Stimulated activated CD8-positive, alpha-beta memory T cell treated with anti-CD3 and anti-CD28 coated beads, Interleukin-15, amount 100 ng/mL, for 1 hour (primary cell): ENCODE results near the gene SERPINA5.
"Not testable (repeated sequence)": the region's sequence is repeated elsewhere in the genome, so short reads cannot be mapped to it uniquely, and the experiment has no call there.

Source experiments
- DNase-seq: peaks from one replicate; pipeline ENCODE4 v3.0.0-alpha.2; 2020; ENCODE audit warnings: low read depth

The SERPINA5 gene

GRCh38 chr14:94601884-94602391, 20.7 kb downstream of the SERPINA5 start:
- DNase-seq = no peak

- DNase-seq = no peak
Observed at GRCh38 chr14:94602722-94603121, 21.5 kb downstream of the SERPINA5 start.

- DNase-seq = no peak
Observed at GRCh38 chr14:94605361-94605760, 24.1 kb downstream of the SERPINA5 start.

GRCh38 chr14:94608966-94609365, 27.7 kb downstream of the SERPINA5 start:
- not testable (repeated sequence) for DNase-seq

- no peak for DNase-seq
Observed at GRCh38 chr14:94611179-94611578, 30.0 kb downstream of the SERPINA5 start.

GRCh38 chr14:94612174-94612573, 30.9 kb downstream of the SERPINA5 start, which contains the start of gene SERPINA3:
TSS of gene SERPINA3 (plus strand) at chr14:94612391. CDS start at chr14:94614442, 2,051 bp downstream.
- no peak for DNase-seq

- no peak for DNase-seq
Observed at GRCh38 chr14:94612580-94613554, 31.6 kb downstream of the SERPINA5 start.

- DNase-seq = no peak
Observed at GRCh38 chr14:94613720-94614644, 32.8 kb downstream of the SERPINA5 start.

GRCh38 chr14:94614802-94615201, 33.6 kb downstream of the SERPINA5 start:
- DNase-seq = no peak

GRCh38 chr14:94615254-94615653, 34.0 kb downstream of the SERPINA5 start:
- no peak for DNase-seq

GRCh38 chr14:94615823-94616570, 34.8 kb downstream of the SERPINA5 start:
- no peak for DNase-seq

- no peak for DNase-seq
Observed at GRCh38 chr14:94617366-94617941, 36.2 kb downstream of the SERPINA5 start.

GRCh38 chr14:94617988-94618822, 37.0 kb downstream of the SERPINA5 start:
- DNase-seq = no peak

- no peak for DNase-seq
Observed at GRCh38 chr14:94619297-94619696, 38.1 kb downstream of the SERPINA5 start.

GRCh38 chr14:94620597-94620996, 39.4 kb downstream of the SERPINA5 start:
- no peak for DNase-seq

- DNase-seq = no peak
Observed at GRCh38 chr14:94621358-94622134, 40.3 kb downstream of the SERPINA5 start.

GRCh38 chr14:94622653-94623421, 41.6 kb downstream of the SERPINA5 start:
- no peak for DNase-seq

- DNase-seq = no peak
Observed at GRCh38 chr14:94623422-94623809, 42.2 kb downstream of the SERPINA5 start.
